HG03521 (cell line): Measurements from ENCODE around the gene MARCKS.

ENCODE experiments used
- ATAC-seq: cut with Tn5 transposase; IDR thresholded peaks from one replicate; pipeline ENCODE4 v1.9.1; 2021; ENCODE audit warnings: mild to moderate bottlenecking, moderate library complexity; ENCODE audit not compliant: unreplicated experiment

The MARCKS gene, protein sequence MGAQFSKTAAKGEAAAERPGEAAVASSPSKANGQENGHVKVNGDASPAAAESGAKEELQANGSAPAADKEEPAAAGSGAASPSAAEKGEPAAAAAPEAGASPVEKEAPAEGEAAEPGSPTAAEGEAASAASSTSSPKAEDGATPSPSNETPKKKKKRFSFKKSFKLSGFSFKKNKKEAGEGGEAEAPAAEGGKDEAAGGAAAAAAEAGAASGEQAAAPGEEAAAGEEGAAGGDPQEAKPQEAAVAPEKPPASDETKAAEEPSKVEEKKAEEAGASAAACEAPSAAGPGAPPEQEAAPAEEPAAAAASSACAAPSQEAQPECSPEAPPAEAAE

DNA sequence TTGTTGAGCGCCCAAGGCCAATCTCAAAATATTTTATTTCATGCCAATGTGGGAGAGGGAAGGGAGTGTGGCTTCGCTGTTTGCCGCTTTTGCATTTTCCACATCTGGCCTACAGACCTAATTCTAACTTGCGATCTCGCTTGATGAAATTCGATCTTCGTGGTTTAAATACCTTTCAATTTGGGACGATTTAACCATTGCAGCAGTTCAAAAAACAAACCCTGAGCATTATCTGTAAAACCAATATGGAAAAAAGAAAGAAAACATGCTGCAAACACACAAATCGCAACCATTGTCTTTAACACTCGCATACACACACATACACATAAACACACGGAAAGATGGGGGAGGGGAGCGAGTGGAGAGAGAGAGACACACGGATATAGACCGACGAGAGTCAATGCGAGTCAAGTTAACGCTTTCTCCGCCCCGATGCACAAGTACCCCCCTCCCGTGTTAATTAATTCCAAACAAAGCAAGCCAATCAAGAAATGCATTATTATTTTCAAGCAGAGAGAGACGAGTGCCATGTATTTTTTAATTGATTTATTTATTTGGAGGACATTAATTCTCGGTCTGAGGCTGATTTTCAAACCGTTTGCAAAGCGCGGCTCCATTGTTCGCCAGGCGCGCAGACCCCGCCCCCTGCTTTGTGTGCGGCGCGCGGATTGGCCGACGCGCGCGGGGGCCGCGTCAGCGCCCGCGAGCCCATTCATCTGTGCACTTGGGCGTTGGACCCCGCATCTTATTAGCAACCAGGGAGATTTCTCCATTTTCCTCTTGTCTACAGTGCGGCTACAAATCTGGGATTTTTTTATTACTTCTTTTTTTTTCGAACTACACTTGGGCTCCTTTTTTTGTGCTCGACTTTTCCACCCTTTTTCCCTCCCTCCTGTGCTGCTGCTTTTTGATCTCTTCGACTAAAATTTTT, at the start of gene MARCKS:
MARCKS (plus strand) TSS at position 721 of the 931 bp plus-strand sequence. CDS start 401 bp downstream, outside the sequence.
- peak; percentile 28 for ATAC-seq

DNA sequence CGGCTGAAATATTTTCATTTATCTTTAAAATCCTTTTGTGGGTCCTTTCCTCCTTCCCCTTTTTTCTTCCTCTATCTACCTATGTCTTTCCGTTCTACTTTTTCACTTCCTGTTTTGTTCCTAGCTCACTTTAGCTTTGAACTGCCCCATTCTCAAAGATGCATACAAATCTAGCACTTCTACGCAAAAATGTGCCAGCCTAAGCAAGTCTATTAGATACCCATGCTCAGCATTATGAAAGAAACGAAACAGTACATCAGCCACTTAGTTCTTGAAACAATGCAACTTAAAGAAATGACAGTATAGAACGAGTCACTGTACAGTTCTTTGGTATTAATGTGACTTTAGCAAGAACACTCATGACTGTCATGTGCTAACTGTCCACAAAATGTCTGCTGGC, 47.3 kb upstream of the MARCKS start:
- peak; percentile 59 for ATAC-seq

- no peak for ATAC-seq
Observed at GRCh38 chr6:113813142-113813541, 44.0 kb upstream of the MARCKS start.

DNA sequence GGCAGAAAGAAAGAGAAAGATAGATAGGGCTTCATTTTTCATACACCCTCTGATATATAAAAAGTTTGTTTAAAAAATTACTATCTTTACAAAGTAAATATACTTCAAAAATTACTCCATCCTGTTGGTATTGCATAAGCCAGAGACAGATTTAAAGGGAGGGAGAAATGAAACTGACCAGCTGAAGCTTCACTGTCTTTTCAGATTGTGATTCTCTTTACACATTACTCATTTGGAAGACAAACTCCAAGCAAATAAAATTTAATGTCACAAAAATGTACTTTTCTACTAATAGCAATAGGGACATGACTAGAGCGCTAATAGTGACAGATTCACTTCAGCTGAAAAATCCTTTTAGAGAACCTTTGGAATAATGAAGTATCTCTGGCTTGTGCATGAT, 38.6 kb upstream of the MARCKS start:
- no peak for ATAC-seq

DNA sequence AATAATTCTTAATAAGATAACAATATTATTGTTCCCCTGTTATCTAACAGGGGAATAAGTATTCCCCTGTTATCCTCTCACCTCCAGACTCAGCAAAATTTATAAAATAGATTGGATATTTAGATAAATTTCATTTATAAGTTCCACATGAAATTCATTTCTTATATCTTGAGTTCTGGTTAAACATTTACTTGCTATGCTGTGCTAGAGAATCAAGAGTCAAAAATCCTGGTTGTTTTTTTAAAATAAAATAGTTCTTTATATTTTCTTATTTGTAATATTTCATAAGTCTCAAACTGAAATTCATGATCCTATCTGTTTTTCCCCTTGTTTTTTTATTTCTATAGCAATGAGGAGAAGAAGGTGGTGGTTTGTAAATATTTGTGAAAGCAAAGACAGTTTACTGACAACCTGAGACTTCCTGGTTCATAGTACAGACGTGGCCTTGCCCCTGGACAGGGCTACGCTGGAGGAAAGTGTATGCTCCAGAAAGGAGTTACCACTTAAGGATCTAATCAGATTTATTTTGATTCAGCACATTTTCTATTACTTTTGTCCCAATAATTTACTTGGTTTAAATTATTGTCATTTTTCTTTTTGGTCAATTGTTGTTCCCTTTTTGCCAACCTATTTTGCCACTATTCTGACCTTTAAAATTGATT, 37.8 kb upstream of the MARCKS start:
- ATAC-seq: no peak

DNA sequence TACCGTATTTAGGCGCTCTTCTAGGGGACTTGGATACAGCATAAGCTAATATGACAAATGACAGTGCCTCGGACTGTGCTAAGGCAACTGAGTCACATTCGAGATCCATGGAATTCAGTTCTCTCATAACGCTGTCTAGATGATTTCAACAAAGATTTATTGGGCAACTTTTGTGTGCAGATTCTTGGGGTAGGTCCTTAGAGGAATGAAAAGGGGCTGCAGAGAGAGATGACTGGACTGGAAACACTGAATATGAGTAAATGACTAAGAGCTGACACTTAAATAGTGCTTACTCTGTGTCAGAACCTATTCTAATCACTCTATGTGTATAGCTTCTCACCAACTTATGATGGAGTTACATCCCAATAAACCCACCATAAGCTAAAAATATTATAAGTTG, 36.4 kb upstream of the MARCKS start:
- ATAC-seq: no peak

GRCh38 chr6:113821445-113821844, 35.7 kb upstream of the MARCKS start:
- no peak for ATAC-seq

DNA sequence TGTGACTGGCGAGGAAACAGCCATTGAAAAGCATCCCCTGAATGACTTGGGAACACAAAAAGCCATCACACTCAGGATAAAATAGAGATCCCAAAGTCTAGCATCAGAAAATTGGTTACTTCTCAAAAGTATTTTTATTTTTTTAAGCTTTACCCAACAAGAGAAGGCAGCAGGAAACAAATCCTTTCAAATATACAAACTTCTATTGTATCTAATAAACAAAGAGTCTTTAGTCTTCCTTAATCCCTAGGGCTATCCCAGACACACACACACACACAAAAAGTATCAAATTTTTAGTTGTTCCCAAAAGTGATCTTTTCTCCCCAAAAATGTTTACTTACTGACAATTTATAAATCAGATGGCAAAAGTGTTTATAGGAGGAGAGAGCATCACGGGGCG, 33.2 kb upstream of the MARCKS start:
- no peak for ATAC-seq

- no peak for ATAC-seq
Observed at GRCh38 chr6:113824411-113824810, 32.7 kb upstream of the MARCKS start.

GRCh38 chr6:113824866-113825265, 32.3 kb upstream of the MARCKS start:
- ATAC-seq: no peak

DNA sequence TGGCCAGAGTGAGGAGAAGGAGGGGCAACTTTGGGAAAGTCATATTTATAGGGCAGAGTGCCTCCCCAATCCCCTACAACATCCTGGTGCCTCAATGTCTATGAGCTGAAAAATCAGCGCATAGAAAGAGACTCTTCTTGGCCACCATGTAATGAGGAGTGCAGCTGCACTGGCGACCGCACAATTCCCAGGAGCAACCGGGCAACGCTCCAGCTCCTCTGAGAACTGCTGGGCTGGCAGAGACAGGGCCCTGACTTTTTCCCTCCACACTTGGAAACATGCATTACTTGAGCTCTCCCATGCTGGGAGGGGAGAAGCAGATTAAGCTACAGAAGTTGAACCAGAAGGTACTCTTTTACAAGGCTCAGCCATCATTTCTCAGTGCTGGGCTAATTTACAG, 31.4 kb upstream of the MARCKS start:
- no peak for ATAC-seq

DNA sequence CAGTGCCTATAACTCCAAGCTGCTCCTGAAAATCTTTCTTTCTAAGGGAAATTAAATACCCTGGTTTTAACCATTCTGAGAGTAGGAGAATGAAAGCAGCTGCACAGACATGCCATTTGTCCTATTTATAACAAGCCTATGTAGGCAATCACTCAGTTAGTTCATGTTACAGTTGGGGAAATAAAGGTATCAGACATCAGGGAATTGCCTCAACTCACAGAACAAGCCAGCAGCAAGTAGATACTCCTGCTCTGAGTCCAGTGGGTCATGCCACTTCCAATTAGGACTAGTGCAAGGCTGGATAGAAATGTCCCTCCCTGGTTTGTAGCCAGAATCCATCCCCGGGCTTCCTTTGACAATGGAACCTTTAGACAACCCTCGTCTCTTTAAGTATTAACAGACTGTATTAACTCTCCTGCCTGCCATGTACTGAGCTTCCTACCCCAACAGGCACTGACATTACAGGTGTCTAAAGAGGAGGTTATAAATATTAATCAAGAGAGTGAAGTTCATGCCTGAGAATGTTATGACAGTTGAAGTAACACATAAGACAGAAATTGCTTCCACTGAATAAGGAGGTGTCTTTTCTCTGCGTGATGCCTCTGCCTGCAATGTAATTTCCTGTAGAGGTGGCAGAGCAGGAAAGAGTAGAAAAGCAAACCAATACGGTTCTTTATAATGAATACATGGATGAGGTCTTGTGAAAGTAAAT, 28.0 kb upstream of the MARCKS start:
- no peak for ATAC-seq

- no peak for ATAC-seq
Observed at GRCh38 chr6:113829696-113830045, 27.5 kb upstream of the MARCKS start.

GRCh38 chr6:113830140-113830539, 27.0 kb upstream of the MARCKS start:
- no peak for ATAC-seq

DNA sequence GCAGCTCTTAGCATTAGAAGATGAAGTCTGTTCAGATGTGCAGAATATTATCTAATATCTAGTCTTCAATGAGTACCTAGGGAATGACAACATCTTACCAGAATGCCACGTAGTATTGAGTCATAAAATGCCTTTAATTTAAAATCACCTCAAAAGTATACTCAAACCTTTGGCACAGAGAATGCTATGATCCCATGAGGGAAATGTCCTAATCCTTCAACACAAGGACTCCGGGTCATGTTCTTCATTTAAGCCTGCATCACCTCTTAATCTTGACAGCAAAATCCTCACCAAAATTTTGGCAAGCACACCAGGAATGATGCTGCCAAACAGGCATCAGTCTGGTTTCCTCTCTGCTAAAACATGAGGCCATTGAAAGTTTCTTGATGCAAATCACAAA, 23.6 kb upstream of the MARCKS start:
- no peak for ATAC-seq

DNA sequence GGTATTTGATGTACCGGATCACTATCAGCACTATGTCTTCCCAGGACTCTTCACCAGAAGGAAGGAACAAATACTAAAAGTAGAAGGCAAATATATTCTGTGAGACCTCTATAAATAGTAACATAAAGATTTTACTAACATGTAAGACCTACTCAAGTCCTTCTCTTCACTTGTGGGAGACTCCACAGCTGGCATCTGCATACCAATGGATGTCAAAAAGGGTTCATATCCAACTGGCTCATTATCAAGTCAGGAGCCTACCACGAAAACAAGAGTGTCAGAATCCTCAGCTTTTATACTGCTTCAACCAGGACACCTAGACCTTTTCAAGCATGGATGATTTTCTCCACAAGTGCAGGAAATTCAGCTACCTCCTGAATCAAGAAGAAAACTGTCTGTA, 20.0 kb upstream of the MARCKS start:
- no peak for ATAC-seq

- ATAC-seq: no peak
Observed at GRCh38 chr6:113842165-113842564, 15.0 kb upstream of the MARCKS start.

DNA sequence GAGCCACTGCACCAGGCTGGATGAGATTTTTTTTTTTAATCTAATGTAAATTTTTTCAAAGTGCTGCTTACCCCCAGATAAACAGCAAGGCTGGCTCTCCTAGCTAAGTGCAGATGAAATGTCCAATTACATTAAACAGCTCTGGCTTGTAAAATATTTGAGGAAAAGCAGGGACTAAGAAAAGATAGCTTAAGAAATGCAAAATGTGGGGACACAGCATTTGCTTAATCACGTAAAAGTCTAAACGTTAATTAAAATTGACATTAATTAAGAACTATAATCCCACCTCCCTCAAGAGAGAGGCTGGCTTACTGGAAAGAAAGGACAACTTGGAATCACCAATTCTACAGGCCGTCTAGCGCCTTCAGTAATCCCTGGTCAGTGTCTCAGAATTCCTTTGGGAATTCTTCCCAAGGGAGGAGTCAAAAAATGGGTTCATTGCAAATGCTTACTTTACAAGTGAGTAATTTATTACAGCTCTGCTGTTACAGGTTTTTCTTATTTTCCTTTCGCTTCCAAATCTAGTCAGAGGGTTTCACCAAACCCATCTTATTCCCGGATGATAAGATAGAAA, 13.6 kb upstream of the MARCKS start:
- no peak for ATAC-seq

GRCh38 chr6:113846577-113846976, 10.6 kb upstream of the MARCKS start:
- ATAC-seq: no peak

DNA sequence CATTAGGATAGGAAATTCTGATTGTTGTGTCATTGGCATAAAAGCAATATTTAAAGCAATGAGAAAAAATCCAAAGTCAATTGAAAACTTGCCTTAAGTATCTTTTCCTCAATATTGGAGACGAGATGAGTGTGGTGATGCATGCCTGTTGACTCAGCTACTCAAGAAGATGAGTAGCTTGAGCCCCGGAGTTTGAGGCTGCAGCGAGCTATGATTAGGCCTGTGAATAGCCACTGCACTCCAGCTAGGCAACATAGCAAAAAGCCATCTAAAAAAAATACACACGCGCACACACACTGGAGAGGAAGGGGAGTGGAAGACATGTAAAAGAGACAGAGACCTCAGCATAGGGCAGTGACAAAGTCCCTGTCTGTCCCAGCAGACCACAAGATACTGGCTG, 9.7 kb upstream of the MARCKS start:
- no peak for ATAC-seq

- no peak for ATAC-seq
Observed at GRCh38 chr6:113848280-113848679, 8.9 kb upstream of the MARCKS start.
